HepG2 (cell line): Measurements from ENCODE around the gene SLC17A3.

Experiments used
- BRF2 ChIP-seq: sonication (generic); formaldehyde crosslinking; IDR thresholded peaks from 2 replicates; pipeline ENCODE4 v1.8.1; 2022; ENCODE audit warnings: mild to moderate bottlenecking, missing genetic modification reagents
- CTCF ChIP-seq: sonication (generic); formaldehyde crosslinking; IDR thresholded peaks from 2 replicates; pipeline ENCODE4 v1.5.0; 2020; ENCODE audit warnings: mild to moderate bottlenecking, missing genetic modification reagents, moderate library complexity
- HES4 ChIP-seq: sonication (generic); formaldehyde crosslinking; IDR thresholded peaks from 2 replicates; pipeline ENCODE4 v1.9.0; 2021; ENCODE audit warnings: mild to moderate bottlenecking, missing genetic modification reagents, borderline replicate concordance
- HOXA7 ChIP-seq: sonication (generic); formaldehyde crosslinking; IDR thresholded peaks from 2 replicates; pipeline ENCODE4 v1.8.1; 2022; ENCODE audit warnings: mild to moderate bottlenecking, missing genetic modification reagents, moderate library complexity
- KDM4B ChIP-seq: sonication (generic); formaldehyde crosslinking; IDR thresholded peaks from 2 replicates; pipeline ENCODE4 v1.4.0; 2020; ENCODE audit warnings: missing genetic modification reagents
- PCBP1 ChIP-seq: fragments of 200-400 bp; formaldehyde crosslinking; IDR thresholded peaks from 2 replicates; pipeline ENCODE4 v1.6.1; 2017; ENCODE audit warnings: mild to moderate bottlenecking, low read depth, low read length, borderline replicate concordance
- RBFOX2 ChIP-seq: fragments of 200-400 bp; formaldehyde crosslinking; IDR thresholded peaks from 2 replicates; pipeline ENCODE4 v1.6.1; 2017; ENCODE audit warnings: low read depth, mild to moderate bottlenecking, low read length
- USF2 ChIP-seq, 2 experiments: sonication (generic) in 1 of 2; formaldehyde crosslinking in 1 of 2; IDR thresholded peaks; 2 replicates each; pipeline versions ENCODE4 v1.5.1 to v1.6.1; 2011 to 2020; ENCODE audit warnings: borderline replicate concordance in 1 of 2, low read depth in 1 of 2, low read length in 1 of 2, mild to moderate bottlenecking in 1 of 2, missing genetic modification reagents in 1 of 2, moderate library complexity in 1 of 2
- ZFP36 ChIP-seq: fragments of 150-350 bp; IDR thresholded peaks from 2 replicates; pipeline ENCODE4 v1.6.1; 2018; ENCODE audit warnings: borderline replicate concordance, low read length, low read depth; ENCODE audit not compliant: partially characterized antibody

GRCh38 chr6:25883991-25884390 lies 9.9 kb upstream of the SLC17A3 start:
- TF ChIP-seq KDM4B (CRISPR knock-in tag) (no peak), PCBP1 (no peak), RBFOX2 (no peak), BRF2 (CRISPR knock-in tag) (no peak), CTCF (CRISPR knock-in tag) (no peak), HES4 (CRISPR knock-in tag) (no peak), HOXA7 (CRISPR knock-in tag) (no peak), ZFP36 (no peak), USF2 (IDR thresholded peaks at IDR 0.05; ENCODE audit: low read depth, low read length) (no peak), USF2 (CRISPR knock-in tag; IDR thresholded peaks at IDR 0.05; ENCODE audit: borderline replicate concordance) (no peak)
